Measurements from ENCODE around the gene SYNRG. TPM values are rescaled to one million over a fixed set of nuclear protein-coding genes. Genes with fewer than 3 reads are reported as not detected.

The SYNRG gene
- total and polyA plus RNA-seq, 5 donors from 2014 or later = 72.0 to 118 (median 74.5) TPM

GRCh38 chr17:37568350-37569053 lies 40.7 kb downstream of the SYNRG start:
- peaks cover 38% of the 10 kb centered on the region for H3K36me3 Mint-ChIP-seq
- ATAC-seq (ENCODE audit: low read depth in 2 of 2) = no peak
- peaks cover 0 to 2% (median 0%) of the 10 kb centered on the region in 7 donors for H3K9me3 Mint-ChIP-seq
- no peak for DNase-seq
- H3K4me1 Mint-ChIP-seq = peaks cover 4 to 23% (median 18%) of the 10 kb centered on the region in 4 donors
- Histone ChIP-seq H3K9me3 (ENCODE audit: control insufficient read depth in 2 of 2, low read length in 2 of 2) (no peaks in the 10 kb centered on the region), H3K27me3 (ENCODE audit: control insufficient read depth, insufficient read depth, low read length) (no peaks in the 10 kb centered on the region), H3K27ac (ENCODE audit: insufficient read depth, low read length, poor library complexity, severe bottlenecking) (no peak overlapping the region), H3K4me1 (ENCODE audit: control insufficient read depth, insufficient read depth, low read length, poor library complexity, severe bottlenecking) (no peaks in the 10 kb centered on the region), H3K4me3 (ENCODE audit: low read depth, low read length) (no peak overlapping the region), H3K36me3 (ENCODE audit: control insufficient read depth, insufficient read depth, low read length) (peaks cover 76% of the 10 kb centered on the region)
- H3K27me3 Mint-ChIP-seq = no peaks in the 10 kb centered on the region
- H3K27ac Mint-ChIP-seq = peak overlapping the region in 2 of 3 donors; percentile 50 to 81
- H3K4me3 Mint-ChIP-seq = no peak overlapping the region

- no peaks in the 10 kb centered on the region for H3K27me3 ChIP-seq (ENCODE audit: control insufficient read depth, insufficient read depth, low read length)
- no peak overlapping the region for H3K27ac Mint-ChIP-seq
- peaks cover 3 to 20% (median 14%) of the 10 kb centered on the region in 4 donors for H3K4me1 Mint-ChIP-seq
- DNase-seq (no peak), ATAC-seq (ENCODE audit: low read depth in 2 of 2) (no peak)
- no peaks in the 10 kb centered on the region for H3K9me3 ChIP-seq (ENCODE audit: control insufficient read depth in 2 of 2, low read length in 2 of 2)
- peaks cover 38% of the 10 kb centered on the region for H3K36me3 Mint-ChIP-seq
- no peaks in the 10 kb centered on the region for H3K9me3 Mint-ChIP-seq
- no peak overlapping the region for H3K4me3 ChIP-seq (ENCODE audit: low read depth, low read length)
- no peak overlapping the region for H3K27ac ChIP-seq (ENCODE audit: insufficient read depth, low read length, poor library complexity, severe bottlenecking)
- peaks cover 72% of the 10 kb centered on the region for H3K36me3 ChIP-seq (ENCODE audit: control insufficient read depth, insufficient read depth, low read length)
- no peaks in the 10 kb centered on the region for H3K27me3 Mint-ChIP-seq
- H3K4me1 ChIP-seq (ENCODE audit: control insufficient read depth, insufficient read depth, low read length, poor library complexity, severe bottlenecking) = no peaks in the 10 kb centered on the region
- no peak overlapping the region for H3K4me3 Mint-ChIP-seq
Observed at GRCh38 chr17:37567538-37567937, 41.7 kb downstream of the SYNRG start.

- H3K27me3 ChIP-seq (ENCODE audit: control insufficient read depth, insufficient read depth, low read length) = no peaks in the 10 kb centered on the region
- no peak overlapping the region for H3K4me3 ChIP-seq (ENCODE audit: low read depth, low read length)
- H3K4me1 ChIP-seq (ENCODE audit: control insufficient read depth, insufficient read depth, low read length, poor library complexity, severe bottlenecking) = no peaks in the 10 kb centered on the region
- Mint-ChIP-seq H3K27ac (no peak overlapping the region), H3K4me1 (peaks cover 5 to 22% (median 13%) of the 10 kb centered on the region in 4 donors), H3K27me3 (no peaks in the 10 kb centered on the region), H3K36me3 (peaks cover 42% of the 10 kb centered on the region), H3K4me3 (no peak overlapping the region), H3K9me3 (no peaks in the 10 kb centered on the region)
- ATAC-seq (ENCODE audit: low read depth in 2 of 2) (no peak), DNase-seq (no peak)
- H3K36me3 ChIP-seq (ENCODE audit: control insufficient read depth, insufficient read depth, low read length) = peaks cover 72% of the 10 kb centered on the region
- no peak overlapping the region for H3K27ac ChIP-seq (ENCODE audit: insufficient read depth, low read length, poor library complexity, severe bottlenecking)
- no peaks in the 10 kb centered on the region for H3K9me3 ChIP-seq (ENCODE audit: control insufficient read depth in 2 of 2, low read length in 2 of 2)
Observed at GRCh38 chr17:37567137-37567536, 42.1 kb downstream of the SYNRG start.

- Histone ChIP-seq H3K27me3 (ENCODE audit: control insufficient read depth, insufficient read depth, low read length) (no peaks in the 10 kb centered on the region), H3K27ac (ENCODE audit: insufficient read depth, low read length, poor library complexity, severe bottlenecking) (no peak overlapping the region), H3K4me3 (ENCODE audit: low read depth, low read length) (no peak overlapping the region), H3K4me1 (ENCODE audit: control insufficient read depth, insufficient read depth, low read length, poor library complexity, severe bottlenecking) (no peaks in the 10 kb centered on the region), H3K9me3 (ENCODE audit: control insufficient read depth in 2 of 2, low read length in 2 of 2) (no peaks in the 10 kb centered on the region), H3K36me3 (ENCODE audit: control insufficient read depth, insufficient read depth, low read length) (peaks cover 75% of the 10 kb centered on the region)
- peaks cover 5 to 19% (median 11%) of the 10 kb centered on the region in 4 donors for H3K4me1 Mint-ChIP-seq
- ATAC-seq (ENCODE audit: low read depth in 2 of 2) (no peak), DNase-seq (no peak)
- H3K27ac Mint-ChIP-seq = peak overlapping the region in 2 of 3 donors; percentile 63 to 67
- peaks cover 39% of the 10 kb centered on the region for H3K36me3 Mint-ChIP-seq
- H3K4me3 Mint-ChIP-seq = no peak overlapping the region
- H3K9me3 Mint-ChIP-seq = no peaks in the 10 kb centered on the region
- H3K27me3 Mint-ChIP-seq = no peaks in the 10 kb centered on the region
Observed at GRCh38 chr17:37564252-37564651, 45.0 kb downstream of the SYNRG start.

GRCh38 chr17:37562016-37562745 lies 47.0 kb downstream of the SYNRG start:
- Mint-ChIP-seq H3K4me3 (no peak overlapping the region), H3K27me3 (no peaks in the 10 kb centered on the region), H3K36me3 (peaks cover 43% of the 10 kb centered on the region), H3K27ac (peak overlapping the region in 1 of 3 donors; percentile 12), H3K4me1 (peaks cover 6 to 28% (median 13%) of the 10 kb centered on the region in 4 donors), H3K9me3 (no peaks in the 10 kb centered on the region)
- Histone ChIP-seq H3K36me3 (ENCODE audit: control insufficient read depth, insufficient read depth, low read length) (peaks cover 74% of the 10 kb centered on the region), H3K4me1 (ENCODE audit: control insufficient read depth, insufficient read depth, low read length, poor library complexity, severe bottlenecking) (no peaks in the 10 kb centered on the region), H3K4me3 (ENCODE audit: low read depth, low read length) (no peak overlapping the region), H3K27me3 (ENCODE audit: control insufficient read depth, insufficient read depth, low read length) (no peaks in the 10 kb centered on the region), H3K9me3 (ENCODE audit: control insufficient read depth in 2 of 2, low read length in 2 of 2) (no peaks in the 10 kb centered on the region), H3K27ac (ENCODE audit: insufficient read depth, low read length, poor library complexity, severe bottlenecking) (no peak overlapping the region)
- ATAC-seq (ENCODE audit: low read depth in 2 of 2) (no peak), DNase-seq (no peak)

- no peak overlapping the region for H3K4me3 Mint-ChIP-seq
- ATAC-seq (ENCODE audit: low read depth in 2 of 2) = no peak
Observed at GRCh38 chr17:37558299-37558698, 50.9 kb downstream of the SYNRG start.

GRCh38 chr17:37557482-37557881 lies 51.7 kb downstream of the SYNRG start:
- Mint-ChIP-seq H3K27ac (peak overlapping the region in 1 of 3 donors; percentile 47), H3K4me1 (peaks cover 21 to 28% (median 24%) of the 10 kb centered on the region in 4 donors), H3K27me3 (no peaks in the 10 kb centered on the region), H3K9me3 (no peaks in the 10 kb centered on the region), H3K36me3 (peaks cover 31% of the 10 kb centered on the region), H3K4me3 (no peak overlapping the region)
- DNase-seq (no peak), ATAC-seq (ENCODE audit: low read depth in 2 of 2) (no peak)
- Histone ChIP-seq H3K27ac (ENCODE audit: insufficient read depth, low read length, poor library complexity, severe bottlenecking) (no peak overlapping the region), H3K27me3 (ENCODE audit: control insufficient read depth, insufficient read depth, low read length) (no peaks in the 10 kb centered on the region), H3K4me1 (ENCODE audit: control insufficient read depth, insufficient read depth, low read length, poor library complexity, severe bottlenecking) (no peaks in the 10 kb centered on the region), H3K4me3 (ENCODE audit: low read depth, low read length) (no peak overlapping the region), H3K9me3 (ENCODE audit: control insufficient read depth in 2 of 2, low read length in 2 of 2) (no peaks in the 10 kb centered on the region), H3K36me3 (ENCODE audit: control insufficient read depth, insufficient read depth, low read length) (peaks cover 83% of the 10 kb centered on the region)

More at GRCh38 chr17:37558299-37558698, 50.9 kb downstream of the SYNRG start:
- H3K4me1 Mint-ChIP-seq = peaks cover 14 to 24% (median 18%) of the 10 kb centered on the region in 4 donors
- DNase-seq = no peak
- Histone ChIP-seq H3K27ac (ENCODE audit: insufficient read depth, low read length, poor library complexity, severe bottlenecking) (no peak overlapping the region), H3K36me3 (ENCODE audit: control insufficient read depth, insufficient read depth, low read length) (peaks cover 79% of the 10 kb centered on the region), H3K4me1 (ENCODE audit: control insufficient read depth, insufficient read depth, low read length, poor library complexity, severe bottlenecking) (no peaks in the 10 kb centered on the region), H3K27me3 (ENCODE audit: control insufficient read depth, insufficient read depth, low read length) (no peaks in the 10 kb centered on the region), H3K4me3 (ENCODE audit: low read depth, low read length) (no peak overlapping the region), H3K9me3 (ENCODE audit: control insufficient read depth in 2 of 2, low read length in 2 of 2) (no peaks in the 10 kb centered on the region)
- no peaks in the 10 kb centered on the region for H3K27me3 Mint-ChIP-seq
- H3K27ac Mint-ChIP-seq = peak overlapping the region in 2 of 3 donors; percentile 47 to 54
- H3K36me3 Mint-ChIP-seq = peaks cover 32% of the 10 kb centered on the region
- no peaks in the 10 kb centered on the region for H3K9me3 Mint-ChIP-seq
